ENCODE data around the gene PLPP4.
A peak's percentile ranks its signal among the peaks of the same experiment; 100 is the strongest.

PLPP4 gene

DNA sequence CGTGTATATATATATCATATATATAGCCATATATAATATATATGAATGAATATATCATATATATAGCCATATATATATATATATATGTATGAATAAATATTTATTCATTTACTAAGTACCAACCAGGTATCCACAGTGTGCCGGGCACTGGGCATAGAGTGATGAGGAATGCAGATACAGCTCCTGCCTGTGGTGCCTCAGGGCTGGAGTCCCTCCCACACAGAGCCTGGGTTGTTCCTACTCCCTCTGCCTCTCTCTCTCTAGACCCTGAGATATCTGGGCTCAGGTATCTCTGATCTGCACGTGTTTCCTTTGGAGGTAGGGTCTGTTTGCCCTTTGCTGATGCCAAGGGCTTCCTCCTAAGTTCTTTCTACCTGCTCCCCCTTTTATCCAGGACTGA lies 1.4 kb upstream of the PLPP4 start:
- no peak for DNase-seq
- no peak overlapping the region for H3K4me2 ChIP-seq (ENCODE audit: low read depth, low read length)
- H3K9me2 ChIP-seq (replicated peaks; ENCODE audit: insufficient read depth, low read length): no peaks in the 10 kb centered on the region
- no peaks in the 10 kb centered on the region for H3K4me1 ChIP-seq (ENCODE audit: low read length)
- no peak for TF ChIP-seq EZH2 (optimal IDR thresholded peaks at IDR 0.05; ENCODE audit: low read depth, low read length)
- TF ChIP-seq, protein P1, sequence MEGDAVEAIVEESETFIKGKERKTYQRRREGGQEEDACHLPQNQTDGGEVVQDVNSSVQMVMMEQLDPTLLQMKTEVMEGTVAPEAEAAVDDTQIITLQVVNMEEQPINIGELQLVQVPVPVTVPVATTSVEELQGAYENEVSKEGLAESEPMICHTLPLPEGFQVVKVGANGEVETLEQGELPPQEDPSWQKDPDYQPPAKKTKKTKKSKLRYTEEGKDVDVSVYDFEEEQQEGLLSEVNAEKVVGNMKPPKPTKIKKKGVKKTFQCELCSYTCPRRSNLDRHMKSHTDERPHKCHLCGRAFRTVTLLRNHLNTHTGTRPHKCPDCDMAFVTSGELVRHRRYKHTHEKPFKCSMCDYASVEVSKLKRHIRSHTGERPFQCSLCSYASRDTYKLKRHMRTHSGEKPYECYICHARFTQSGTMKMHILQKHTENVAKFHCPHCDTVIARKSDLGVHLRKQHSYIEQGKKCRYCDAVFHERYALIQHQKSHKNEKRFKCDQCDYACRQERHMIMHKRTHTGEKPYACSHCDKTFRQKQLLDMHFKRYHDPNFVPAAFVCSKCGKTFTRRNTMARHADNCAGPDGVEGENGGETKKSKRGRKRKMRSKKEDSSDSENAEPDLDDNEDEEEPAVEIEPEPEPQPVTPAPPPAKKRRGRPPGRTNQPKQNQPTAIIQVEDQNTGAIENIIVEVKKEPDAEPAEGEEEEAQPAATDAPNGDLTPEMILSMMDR (IDR thresholded peaks at IDR 0.05; ENCODE audit: low read length): no peak
- TF ChIP-seq EZH2phosphoT487 (IDR thresholded peaks at IDR 0.05; ENCODE audit: low read length): no peak
- no peaks in the 10 kb centered on the region for H3K36me3 ChIP-seq (replicated peaks; ENCODE audit: insufficient read depth, low read length)
- no peak overlapping the region for H3K9ac ChIP-seq (ENCODE audit: low read length)
- H4K20me1 ChIP-seq (ENCODE audit: insufficient read depth, low read length): no peaks in the 10 kb centered on the region
- no peaks in the 10 kb centered on the region for H3K27me3 ChIP-seq (replicated peaks; ENCODE audit: insufficient read depth, low read length)
- no peaks in the 10 kb centered on the region for H3F3A ChIP-seq (ENCODE audit: insufficient read depth, low read length)
- no peak overlapping the region for H3K27ac ChIP-seq (ENCODE audit: low read length)
- H3K9me3 ChIP-seq (replicated peaks; ENCODE audit: insufficient read depth, low read length): no peaks in the 10 kb centered on the region
- H3K79me2 ChIP-seq (ENCODE audit: low read length): no peaks in the 10 kb centered on the region
- no peak overlapping the region for H2AFZ ChIP-seq (ENCODE audit: low read length)
- H3K4me3 ChIP-seq (ENCODE audit: low read length): no peak overlapping the region

DNA sequence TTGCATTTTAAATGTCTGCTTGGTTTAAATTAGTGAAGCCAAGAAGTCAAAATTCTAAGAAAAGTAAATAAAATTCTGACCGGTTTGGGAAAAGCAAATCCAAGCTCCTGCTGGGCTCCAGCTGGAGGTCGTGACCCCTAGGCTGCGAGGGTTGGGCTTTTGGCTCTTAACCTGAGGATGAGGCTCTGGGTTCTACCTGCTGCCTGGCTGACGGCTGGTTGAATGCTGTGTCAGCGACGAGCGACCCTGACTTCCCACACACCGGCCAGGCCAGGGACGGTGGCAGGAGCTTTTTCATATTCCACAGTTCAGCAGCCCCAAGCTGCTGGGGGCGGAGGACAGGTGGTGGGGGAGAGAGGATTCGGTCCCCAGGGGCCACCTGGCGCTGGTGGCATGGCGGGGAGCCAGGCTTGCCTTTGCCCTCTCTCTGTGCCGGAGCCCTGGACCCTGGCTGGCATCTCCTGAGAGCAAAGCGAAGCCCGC lies 843 bp upstream of the PLPP4 start:
- Histone ChIP-seq H3F3A (ENCODE audit: insufficient read depth, low read length) (no peaks in the 10 kb centered on the region), H3K9me3 (replicated peaks; ENCODE audit: insufficient read depth, low read length) (no peaks in the 10 kb centered on the region), H4K20me1 (ENCODE audit: insufficient read depth, low read length) (no peaks in the 10 kb centered on the region), H3K9ac (ENCODE audit: low read length) (no peak overlapping the region; the same call in 1 of the 2 replicates), H3K4me2 (ENCODE audit: low read depth, low read length) (peak overlapping the region; percentile 60; the same call in 1 of the 2 replicates), H3K36me3 (replicated peaks; ENCODE audit: insufficient read depth, low read length) (no peaks in the 10 kb centered on the region), H3K79me2 (ENCODE audit: low read length) (no peaks in the 10 kb centered on the region), H3K4me3 (ENCODE audit: low read length) (peak overlapping the region; percentile 57), H3K4me1 (ENCODE audit: low read length) (no peaks in the 10 kb centered on the region), H2AFZ (ENCODE audit: low read length) (peak overlapping the region; percentile 67), H3K27me3 (replicated peaks; ENCODE audit: insufficient read depth, low read length) (no peaks in the 10 kb centered on the region), H3K27ac (ENCODE audit: low read length) (no peak overlapping the region), H3K9me2 (replicated peaks; ENCODE audit: insufficient read depth, low read length) (no peaks in the 10 kb centered on the region)
- DNase-seq: no peak
- TF ChIP-seq EZH2 (optimal IDR thresholded peaks at IDR 0.05; ENCODE audit: low read depth, low read length) (no peak), EZH2phosphoT487 (IDR thresholded peaks at IDR 0.05; ENCODE audit: low read length) (no peak)
- TF ChIP-seq, protein P1 (IDR thresholded peaks at IDR 0.05; ENCODE audit: low read length): no peak

DNA sequence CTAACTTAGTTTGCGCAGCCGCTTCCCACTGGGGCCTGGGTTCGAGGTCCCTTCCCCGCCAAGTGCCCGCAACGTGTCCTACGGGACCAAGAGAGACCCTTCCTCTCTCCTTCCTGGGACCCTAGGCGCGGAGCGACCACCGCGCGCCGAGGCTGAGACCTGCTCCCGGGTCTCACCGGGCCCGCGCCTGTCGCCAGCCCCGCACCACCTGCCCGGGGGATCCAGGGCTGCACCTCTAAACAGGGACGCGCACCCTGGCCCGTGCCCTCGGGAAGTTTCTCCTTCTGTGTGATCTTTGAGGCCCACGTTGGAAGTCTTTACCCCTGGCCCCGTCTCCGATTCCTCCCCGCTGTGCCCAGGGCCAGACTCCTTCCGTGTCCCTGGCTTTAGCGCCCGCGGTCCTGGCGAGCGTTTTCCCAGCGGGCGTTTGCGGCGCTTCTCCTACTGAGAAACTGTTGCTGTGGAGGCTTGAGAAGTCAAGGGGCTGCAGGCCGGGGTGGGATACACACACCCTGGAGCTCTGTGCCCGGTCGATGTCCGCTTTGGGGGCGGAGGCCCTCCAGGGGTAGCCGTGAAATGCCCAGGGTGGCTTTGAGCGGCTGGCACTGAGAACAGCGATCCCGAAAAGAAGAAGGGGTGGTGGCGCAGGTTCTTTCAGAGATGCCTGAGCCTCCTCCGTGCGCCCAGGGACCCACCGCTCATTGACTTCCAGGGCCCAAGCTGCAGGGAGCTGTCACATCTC lies 575 bp downstream of the PLPP4 start:
- TF ChIP-seq EZH2 (optimal IDR thresholded peaks at IDR 0.05; ENCODE audit: low read depth, low read length): no peak
- TF ChIP-seq, protein P1 (IDR thresholded peaks at IDR 0.05; ENCODE audit: low read length): no peak
- no peak for TF ChIP-seq EZH2phosphoT487 (IDR thresholded peaks at IDR 0.05; ENCODE audit: low read length)

More for the DNA sequence above, 575 bp downstream of the PLPP4 start:
- Histone ChIP-seq H3K36me3 (replicated peaks; ENCODE audit: insufficient read depth, low read length) (no peaks in the 10 kb centered on the region), H3K27ac (ENCODE audit: low read length) (no peak overlapping the region), H3K4me3 (ENCODE audit: low read length) (peak overlapping the region; percentile 56), H3K9me2 (replicated peaks; ENCODE audit: insufficient read depth, low read length) (no peaks in the 10 kb centered on the region), H3F3A (ENCODE audit: insufficient read depth, low read length) (no peaks in the 10 kb centered on the region), H3K27me3 (replicated peaks; ENCODE audit: insufficient read depth, low read length) (no peaks in the 10 kb centered on the region), H3K4me2 (ENCODE audit: low read depth, low read length) (peak overlapping the region; percentile 60; the same call in 1 of the 2 replicates), H3K79me2 (ENCODE audit: low read length) (no peaks in the 10 kb centered on the region), H2AFZ (ENCODE audit: low read length) (peak overlapping the region; percentile 63; the same call in 1 of the 2 replicates), H3K4me1 (ENCODE audit: low read length) (no peaks in the 10 kb centered on the region), H4K20me1 (ENCODE audit: insufficient read depth, low read length) (no peaks in the 10 kb centered on the region), H3K9ac (ENCODE audit: low read length) (no peak overlapping the region), H3K9me3 (replicated peaks; ENCODE audit: insufficient read depth, low read length) (no peaks in the 10 kb centered on the region)
- DNase-seq: no peak

All from MM.1S (cell line).